Measurements from ENCODE around the gene S1PR2.
"Not testable (repeated sequence)": the region's sequence is repeated elsewhere in the genome, so short reads cannot be mapped to it uniquely, and the experiment has no call there.

S1PR2 gene

DNA sequence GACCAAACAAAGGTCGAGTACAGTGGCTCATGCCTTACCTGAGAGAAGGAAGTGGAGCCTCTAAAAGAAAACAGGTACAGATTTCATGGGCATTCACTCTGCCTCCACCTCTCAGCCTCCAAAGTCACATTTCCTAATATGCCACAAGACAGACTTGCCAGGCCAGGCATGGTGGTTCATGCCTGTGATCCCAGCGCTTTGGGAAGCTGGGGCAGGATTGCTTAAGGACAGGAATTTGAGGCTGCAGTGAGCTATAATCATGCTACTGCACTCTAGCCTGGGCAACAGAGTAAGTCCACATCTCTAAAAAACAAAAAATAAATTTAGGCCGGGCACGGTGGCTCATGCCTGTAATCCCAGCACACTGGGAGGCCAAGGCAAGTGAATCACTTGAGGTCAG lies 25.5 kb downstream of the S1PR2 start:
- TF ChIP-seq, protein P1, sequence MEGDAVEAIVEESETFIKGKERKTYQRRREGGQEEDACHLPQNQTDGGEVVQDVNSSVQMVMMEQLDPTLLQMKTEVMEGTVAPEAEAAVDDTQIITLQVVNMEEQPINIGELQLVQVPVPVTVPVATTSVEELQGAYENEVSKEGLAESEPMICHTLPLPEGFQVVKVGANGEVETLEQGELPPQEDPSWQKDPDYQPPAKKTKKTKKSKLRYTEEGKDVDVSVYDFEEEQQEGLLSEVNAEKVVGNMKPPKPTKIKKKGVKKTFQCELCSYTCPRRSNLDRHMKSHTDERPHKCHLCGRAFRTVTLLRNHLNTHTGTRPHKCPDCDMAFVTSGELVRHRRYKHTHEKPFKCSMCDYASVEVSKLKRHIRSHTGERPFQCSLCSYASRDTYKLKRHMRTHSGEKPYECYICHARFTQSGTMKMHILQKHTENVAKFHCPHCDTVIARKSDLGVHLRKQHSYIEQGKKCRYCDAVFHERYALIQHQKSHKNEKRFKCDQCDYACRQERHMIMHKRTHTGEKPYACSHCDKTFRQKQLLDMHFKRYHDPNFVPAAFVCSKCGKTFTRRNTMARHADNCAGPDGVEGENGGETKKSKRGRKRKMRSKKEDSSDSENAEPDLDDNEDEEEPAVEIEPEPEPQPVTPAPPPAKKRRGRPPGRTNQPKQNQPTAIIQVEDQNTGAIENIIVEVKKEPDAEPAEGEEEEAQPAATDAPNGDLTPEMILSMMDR (conservative IDR thresholded peaks at IDR 0.05) = no peak
- no peak overlapping the region for H3K27ac ChIP-seq

DNA sequence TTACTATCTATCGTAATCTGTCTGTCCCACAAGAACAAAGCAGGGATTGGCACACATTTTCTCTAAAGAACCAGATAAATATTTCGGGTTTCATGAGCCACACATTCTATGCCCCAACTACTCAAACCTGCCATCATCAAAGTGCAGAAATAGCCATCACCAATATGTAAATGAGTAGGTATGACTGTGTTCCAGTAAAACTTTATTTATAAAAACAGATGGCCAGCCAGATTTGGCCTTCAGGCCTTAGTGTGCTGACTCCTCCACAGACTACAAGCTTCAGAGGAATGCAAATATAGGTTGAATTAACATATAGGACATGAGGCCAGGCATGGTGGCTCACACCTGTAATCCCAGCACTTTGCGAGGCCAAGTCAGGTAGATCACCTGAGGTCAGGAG lies 27.4 kb downstream of the S1PR2 start:
- no peak overlapping the region for H3K27ac ChIP-seq
- TF ChIP-seq, protein P1 (conservative IDR thresholded peaks at IDR 0.05) = no peak

DNA sequence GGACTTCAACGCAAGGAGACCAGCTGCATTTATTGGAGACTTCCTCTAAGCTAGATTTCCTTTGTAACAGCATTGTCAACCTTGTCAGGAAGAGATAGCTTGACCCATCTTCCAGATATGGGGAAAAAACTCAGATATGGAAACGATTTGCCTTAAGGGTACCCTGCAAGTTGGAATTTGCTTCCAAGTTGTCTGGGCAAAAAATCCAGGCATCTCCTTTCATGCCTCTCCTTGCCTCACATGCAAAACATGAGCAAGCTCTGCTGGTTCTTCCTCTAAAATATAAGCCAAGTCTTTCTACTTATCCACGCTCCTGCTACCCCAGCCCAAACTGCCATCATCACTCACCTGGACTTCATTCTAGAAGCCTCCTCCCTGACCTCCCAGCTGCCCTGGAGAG lies 30.0 kb downstream of the S1PR2 start:
- H3K27ac ChIP-seq = no peak overlapping the region
- TF ChIP-seq, protein P1 (conservative IDR thresholded peaks at IDR 0.05) = no peak

DNA sequence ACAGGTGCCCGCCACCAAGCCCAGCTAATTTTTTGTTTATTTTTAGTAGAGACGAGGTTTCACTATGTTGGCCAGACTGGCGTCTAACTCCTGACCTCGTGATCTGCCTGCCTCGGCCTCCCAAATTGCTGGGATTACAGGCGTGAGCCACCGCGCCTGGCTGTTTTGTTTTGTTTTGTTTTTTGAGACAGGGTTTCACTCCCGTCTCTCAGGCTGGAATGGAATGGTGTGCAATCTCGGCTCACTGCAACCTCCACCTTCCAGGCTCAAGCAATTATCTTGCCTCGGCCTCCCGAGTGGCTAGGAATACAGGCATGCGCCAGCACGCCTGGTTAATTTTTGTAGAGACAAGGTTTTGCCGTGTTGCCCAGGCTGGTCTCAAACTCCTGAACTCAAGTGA lies 31.0 kb downstream of the S1PR2 start:
- H3K27ac ChIP-seq = not testable (repeated sequence)

DNA sequence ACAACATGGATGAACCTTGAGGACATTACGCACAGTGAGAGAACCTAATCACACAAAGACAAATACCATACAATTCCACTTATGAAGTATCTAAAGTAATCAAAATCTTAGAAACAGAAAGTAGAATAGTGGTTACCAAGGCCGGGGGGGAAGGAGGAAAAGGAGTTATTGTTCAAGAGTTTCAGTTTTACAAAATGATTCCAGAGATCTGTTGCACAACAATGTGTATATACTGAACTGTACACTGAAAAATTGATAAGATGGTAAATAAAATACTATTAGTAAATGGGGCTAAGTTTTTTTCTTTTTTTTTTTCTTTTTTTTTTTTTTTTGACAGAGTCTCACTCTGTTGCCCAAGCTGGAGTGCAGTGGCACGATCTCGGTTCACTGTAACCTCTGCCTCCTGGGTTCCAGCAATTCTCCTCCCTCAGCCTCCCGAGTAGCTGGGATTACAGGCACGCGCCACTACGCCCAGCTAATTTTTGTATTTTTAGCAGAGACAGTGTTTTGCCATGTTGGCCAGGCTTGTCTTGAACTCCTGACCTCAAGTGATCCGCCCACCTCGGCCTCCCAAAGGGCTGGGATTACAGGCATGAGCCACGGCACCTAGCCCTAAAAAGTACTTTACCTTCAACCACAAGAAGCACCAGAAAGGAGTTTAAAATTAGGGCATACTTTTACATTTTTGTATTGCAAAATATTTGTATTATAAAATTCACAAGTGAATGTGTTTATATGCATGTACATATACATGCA lies 32.1 kb downstream of the S1PR2 start:
- H3K27ac ChIP-seq = not testable (repeated sequence)

DNA sequence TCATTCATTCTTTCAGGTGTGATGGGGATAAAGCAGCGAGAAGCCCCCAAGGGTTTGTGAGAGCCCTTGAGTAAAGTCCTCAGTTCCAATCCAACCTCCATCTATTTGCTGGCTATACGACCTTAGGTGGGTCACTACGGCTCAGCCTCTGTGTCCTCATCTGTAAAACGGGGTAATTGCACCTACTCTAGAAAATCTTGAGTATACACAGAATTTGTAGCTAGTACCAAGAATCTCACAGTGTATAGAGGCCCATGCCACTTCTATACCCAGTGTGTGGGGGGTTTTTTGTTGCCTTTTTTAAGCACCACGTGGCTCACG lies 36.0 kb downstream of the S1PR2 start:
- TF ChIP-seq, protein P1 (conservative IDR thresholded peaks at IDR 0.05) = no peak
- peak overlapping the region; percentile 71 for H3K27ac ChIP-seq

DNA sequence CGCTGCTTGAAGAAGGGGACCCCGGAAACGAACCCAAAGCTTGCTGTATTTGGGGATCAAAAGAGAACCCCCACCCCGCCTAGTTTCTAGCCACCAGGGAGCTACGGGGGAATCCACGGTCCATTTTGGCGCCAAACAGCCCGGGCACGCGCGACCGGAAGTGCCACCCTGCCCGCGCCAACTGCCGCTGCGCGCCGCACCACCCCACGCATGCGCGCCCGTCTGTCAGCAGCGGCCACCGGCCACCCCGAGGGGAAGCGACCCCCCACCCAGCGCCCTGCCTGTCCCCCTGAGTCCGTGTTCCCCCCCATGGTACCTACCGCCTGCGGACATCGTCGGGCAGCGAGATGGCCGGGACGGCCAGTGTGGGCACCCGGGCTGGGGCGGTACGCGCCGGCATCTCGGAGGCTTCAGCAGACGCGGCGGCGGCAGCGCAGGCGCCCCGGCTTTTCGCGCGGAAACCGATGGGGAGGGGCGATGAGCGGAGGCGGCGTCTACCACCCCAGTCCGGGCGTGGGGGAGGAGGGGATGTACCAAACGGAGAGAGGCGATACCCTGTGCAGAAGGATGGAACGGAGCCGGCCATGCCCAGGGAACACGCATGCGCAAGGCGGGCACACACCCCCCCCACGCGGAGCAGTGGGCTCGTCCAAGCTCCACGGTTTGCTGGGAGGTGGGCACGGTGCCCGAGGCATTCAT lies 36.5 kb downstream of the S1PR2 start, which contains the start of gene DNMT1:
TSS of gene DNMT1 (minus strand) at position 454 of the 699 bp plus-strand sequence. CDS start at position 400, 54 bp downstream.
- H3K27ac ChIP-seq = peak within 1 kb of the TSS; percentile 71
- TF ChIP-seq, protein P1 (conservative IDR thresholded peaks at IDR 0.05) = no peak

DNA sequence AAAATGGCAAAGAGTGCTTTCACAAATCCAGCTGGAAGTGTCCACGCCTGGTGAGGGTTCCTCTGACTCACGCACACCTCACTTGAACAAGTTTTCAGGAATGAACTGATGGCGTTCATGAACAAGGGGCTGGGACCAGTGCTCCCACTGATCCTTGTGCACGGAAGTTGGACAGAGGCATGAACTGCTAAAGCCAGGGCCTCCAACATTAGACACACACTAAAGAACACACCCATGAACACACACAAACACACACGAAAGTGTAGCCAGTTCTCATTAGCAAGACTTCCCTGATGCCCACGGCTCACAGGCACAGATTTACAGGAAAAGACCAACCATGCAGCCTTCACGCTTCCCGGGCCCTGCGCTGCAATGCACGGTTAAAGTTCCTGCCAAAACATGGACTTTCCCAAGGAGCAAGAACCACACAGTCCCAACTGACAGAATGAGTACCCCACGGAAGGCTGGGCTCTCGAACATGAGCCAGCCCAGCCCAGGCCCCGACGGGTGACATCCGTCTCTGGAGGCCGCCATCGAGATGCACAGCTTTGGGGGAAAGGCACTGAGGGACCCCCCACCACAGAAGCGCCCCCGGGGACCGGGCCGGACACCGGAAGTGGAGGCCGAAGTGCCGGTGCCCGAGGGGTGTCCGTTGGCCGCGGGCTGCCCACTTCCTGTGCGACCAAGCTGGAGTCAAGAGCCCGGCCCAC lies 37.2 kb downstream of the S1PR2 start:
- H3K27ac ChIP-seq = peak overlapping the region; percentile 71
- TF ChIP-seq, protein P1 (conservative IDR thresholded peaks at IDR 0.05) = no peak
